Mucosa of stomach (tissue), 1 donor: Measurements from ENCODE around the gene S100A2.
"Not testable (repeated sequence)": the region's sequence is repeated elsewhere in the genome, so short reads cannot be mapped to it uniquely, and the experiment has no call there.

Experiments used
- H3K27me3 ChIP-seq: one replicate; pipeline ENCODE4 v1.7.0; 2013; ENCODE audit warnings: mild to moderate bottlenecking, low read length; ENCODE audit not compliant: control insufficient read depth, insufficient read depth
- H3K36me3 ChIP-seq: one replicate; pipeline ENCODE4 v1.7.0; 2013; ENCODE audit warnings: low read length; ENCODE audit not compliant: control insufficient read depth, insufficient read depth
- H3K4me1 ChIP-seq: one replicate; pipeline ENCODE4 v1.7.0; 2013; ENCODE audit warnings: mild to moderate bottlenecking, low read length; ENCODE audit not compliant: control insufficient read depth, insufficient read depth
- H3K4me3 ChIP-seq: one replicate; pipeline ENCODE4 v1.7.0; 2013; ENCODE audit warnings: low read length
- H3K9ac ChIP-seq: one replicate; pipeline ENCODE4 v1.7.0; 2013; ENCODE audit warnings: mild to moderate bottlenecking, low read length, moderate library complexity
- H3K9me3 ChIP-seq: one replicate; pipeline ENCODE4 v1.7.0; 2013; ENCODE audit warnings: mild to moderate bottlenecking, low read length, moderate library complexity; ENCODE audit not compliant: control insufficient read depth
- donor health status: Pancreatic carcinoma.

Gene S100A2

GRCh38 chr1:153608742-153609584, 43.3 kb upstream of the S100A2 start:
- H3K36me3 ChIP-seq, result no peaks in the 10 kb centered on the region
- H3K4me1 ChIP-seq, result peaks cover 45% of the 10 kb centered on the region
- no peaks in the 10 kb centered on the region for H3K9me3 ChIP-seq
- peak overlapping the region; percentile 4 for H3K9ac ChIP-seq
- no peaks in the 10 kb centered on the region for H3K27me3 ChIP-seq
- peak overlapping the region; percentile 0 for H3K4me3 ChIP-seq

- no peaks in the 10 kb centered on the region for H3K27me3 ChIP-seq
- H3K4me3 ChIP-seq, result no peak overlapping the region
- peak overlapping the region; percentile 4 for H3K9ac ChIP-seq
- no peaks in the 10 kb centered on the region for H3K9me3 ChIP-seq
- peaks cover 39% of the 10 kb centered on the region for H3K4me1 ChIP-seq
- no peaks in the 10 kb centered on the region for H3K36me3 ChIP-seq
These were observed 42.5 kb upstream of the S100A2 start for GRCh38 chr1:153608089-153608682.

- Histone ChIP-seq H3K4me3 (no peak overlapping the region), H3K9ac (no peak overlapping the region), H3K27me3 (no peaks in the 10 kb centered on the region), H3K36me3 (no peaks in the 10 kb centered on the region), H3K9me3 (no peaks in the 10 kb centered on the region), H3K4me1 (peaks cover 34% of the 10 kb centered on the region)
These were observed 41.7 kb upstream of the S100A2 start for GRCh38 chr1:153607381-153607780.

- peaks cover 31% of the 10 kb centered on the region for H3K4me1 ChIP-seq
- H3K27me3 ChIP-seq, result no peaks in the 10 kb centered on the region
- H3K4me3 ChIP-seq, result no peak overlapping the region
- no peaks in the 10 kb centered on the region for H3K9me3 ChIP-seq
- H3K9ac ChIP-seq, result no peak overlapping the region
- no peaks in the 10 kb centered on the region for H3K36me3 ChIP-seq
These were observed 40.5 kb upstream of the S100A2 start for GRCh38 chr1:153606194-153606593.

- Histone ChIP-seq H3K9ac (no peak overlapping the region), H3K36me3 (no peaks in the 10 kb centered on the region), H3K4me3 (no peak overlapping the region), H3K4me1 (peaks cover 3% of the 10 kb centered on the region), H3K9me3 (no peaks in the 10 kb centered on the region), H3K27me3 (no peaks in the 10 kb centered on the region)
These were observed 37.1 kb upstream of the S100A2 start for GRCh38 chr1:153602749-153603148.

GRCh38 chr1:153599847-153600246, 34.2 kb upstream of the S100A2 start:
- peaks cover 3% of the 10 kb centered on the region for H3K4me1 ChIP-seq
- no peaks in the 10 kb centered on the region for H3K36me3 ChIP-seq
- no peaks in the 10 kb centered on the region for H3K9me3 ChIP-seq
- H3K4me3 ChIP-seq, result no peak overlapping the region
- no peak overlapping the region for H3K9ac ChIP-seq
- H3K27me3 ChIP-seq, result no peaks in the 10 kb centered on the region

GRCh38 chr1:153598309-153599172, 32.9 kb upstream of the S100A2 start:
- Histone ChIP-seq H3K9ac (no peak overlapping the region), H3K4me3 (no peak overlapping the region), H3K36me3 (no peaks in the 10 kb centered on the region), H3K4me1 (peaks cover 3% of the 10 kb centered on the region), H3K27me3 (no peaks in the 10 kb centered on the region), H3K9me3 (no peaks in the 10 kb centered on the region)

GRCh38 chr1:153597206-153597605, 31.6 kb upstream of the S100A2 start:
- no peaks in the 10 kb centered on the region for H3K36me3 ChIP-seq
- no peak overlapping the region for H3K4me3 ChIP-seq
- peaks cover 3% of the 10 kb centered on the region for H3K4me1 ChIP-seq
- no peaks in the 10 kb centered on the region for H3K27me3 ChIP-seq
- H3K9ac ChIP-seq, result no peak overlapping the region
- H3K9me3 ChIP-seq, result no peaks in the 10 kb centered on the region

- H3K27me3 ChIP-seq, result no peaks in the 10 kb centered on the region
- no peaks in the 10 kb centered on the region for H3K4me1 ChIP-seq
- H3K36me3 ChIP-seq, result no peaks in the 10 kb centered on the region
- no peaks in the 10 kb centered on the region for H3K9me3 ChIP-seq
- no peak overlapping the region for H3K9ac ChIP-seq
- H3K4me3 ChIP-seq, result no peak overlapping the region
These were observed 27.1 kb upstream of the S100A2 start for GRCh38 chr1:153592748-153593147.

GRCh38 chr1:153588482-153588881, 22.8 kb upstream of the S100A2 start:
- Histone ChIP-seq H3K9ac (no peak overlapping the region), H3K4me3 (no peak overlapping the region), H3K27me3 (no peaks in the 10 kb centered on the region), H3K9me3 (no peaks in the 10 kb centered on the region), H3K4me1 (no peaks in the 10 kb centered on the region), H3K36me3 (no peaks in the 10 kb centered on the region)

GRCh38 chr1:153588033-153588432, 22.4 kb upstream of the S100A2 start:
- not testable (repeated sequence) for H3K9ac ChIP-seq, H3K4me3 ChIP-seq, H3K9me3 ChIP-seq, H3K27me3 ChIP-seq, H3K4me1 ChIP-seq, H3K36me3 ChIP-seq

GRCh38 chr1:153587314-153587713, 21.7 kb upstream of the S100A2 start:
- Histone ChIP-seq H3K9ac (no peak overlapping the region), H3K36me3 (no peaks in the 10 kb centered on the region), H3K27me3 (no peaks in the 10 kb centered on the region), H3K4me3 (no peak overlapping the region), H3K9me3 (no peaks in the 10 kb centered on the region), H3K4me1 (no peaks in the 10 kb centered on the region)
